GM23338 (cell line): Measurements from ENCODE around the gene MS4A13. TPM values are rescaled to one million over a fixed set of nuclear protein-coding genes. Genes with fewer than 3 reads are reported as not detected.

ENCODE experiments used
- ATAC-seq: fragments of 200-7000 bp; cut with Tn5 transposase; 3 replicates; pipeline ENCODE4 v1.9.1; 2020
- DNase-seq: peaks from one replicate; pipeline ENCODE4 v3.0.0-alpha.2; 2015; ENCODE audit warnings: low spot score
- H2AFZ ChIP-seq: fragments of 200-600 bp; sonication (generic); 2 replicates; pipeline ENCODE4 v1.8.0; 2016; ENCODE audit warnings: antibody characterized with exemption, mild to moderate bottlenecking, moderate library complexity
- H3F3A ChIP-seq: fragments of 200-600 bp; sonication (generic); replicated peaks from 2 replicates; pipeline ENCODE4 v1.8.0; 2017; ENCODE audit warnings: antibody characterized with exemption, mixed run types, low read depth
- H3K27ac ChIP-seq: fragments of 200-600 bp; sonication (generic); 2 replicates; pipeline ENCODE4 v1.6.1; 2016; ENCODE audit warnings: low read depth
- H3K27me3 ChIP-seq: fragments of 200-600 bp; sonication (generic); 2 replicates; pipeline ENCODE4 v1.8.0; 2016; ENCODE audit warnings: mild to moderate bottlenecking, mixed run types, moderate library complexity; ENCODE audit not compliant: insufficient read depth
- H3K36me3 ChIP-seq: fragments of 200-600 bp; sonication (generic); 2 replicates; pipeline ENCODE4 v1.8.0; 2016; ENCODE audit warnings: mild to moderate bottlenecking; ENCODE audit not compliant: insufficient read depth
- H3K4me1 ChIP-seq: fragments of 200-600 bp; sonication (generic); 2 replicates; pipeline ENCODE4 v1.8.0; 2016; ENCODE audit warnings: mild to moderate bottlenecking, moderate library complexity; ENCODE audit not compliant: insufficient read depth
- H3K4me2 ChIP-seq: fragments of 200-600 bp; sonication (generic); 2 replicates; pipeline ENCODE4 v1.7.1; 2017; ENCODE audit warnings: mixed run types
- H3K4me3 ChIP-seq: fragments of 200-600 bp; sonication (generic); 2 replicates; pipeline ENCODE4 v1.6.1; 2016; ENCODE audit warnings: mixed run types
- H3K79me2 ChIP-seq: fragments of 200-600 bp; sonication (generic); replicated peaks from 2 replicates; pipeline ENCODE4 v1.8.0; 2017; ENCODE audit warnings: mild to moderate bottlenecking; ENCODE audit not compliant: insufficient read depth
- H3K9me2 ChIP-seq: fragments of 200-600 bp; sonication (generic); 2 replicates; pipeline ENCODE4 v1.8.0; 2017; ENCODE audit not compliant: insufficient read depth
- H4K20me1 ChIP-seq: fragments of 200-600 bp; sonication (generic); replicated peaks from 2 replicates; pipeline ENCODE4 v1.8.0; 2017; ENCODE audit warnings: mild to moderate bottlenecking; ENCODE audit not compliant: insufficient read depth
- H3K27ac Mint-ChIP-seq: 2 replicates; pipeline ENCODE4 v1.8.0; 2020; ENCODE audit warnings: inconsistent platforms, mild to moderate bottlenecking, moderate library complexity, mixed read lengths
- H3K27me3 Mint-ChIP-seq: 3 replicates; pipeline ENCODE4 v1.8.0; 2022; ENCODE audit warnings: low read depth, mild to moderate bottlenecking, moderate library complexity, mixed read lengths, inconsistent platforms; ENCODE audit not compliant: insufficient read depth, poor library complexity
- H3K36me3 Mint-ChIP-seq: 3 replicates; pipeline ENCODE4 v1.8.0; 2021; ENCODE audit warnings: low read depth, mild to moderate bottlenecking, inconsistent platforms, moderate library complexity, mixed read lengths
- H3K4me1 Mint-ChIP-seq: 3 replicates; pipeline ENCODE4 v1.8.0; 2020; ENCODE audit warnings: mild to moderate bottlenecking, inconsistent platforms, mixed read lengths
- H3K4me3 Mint-ChIP-seq: 3 replicates; pipeline ENCODE4 v1.8.0; 2021; ENCODE audit warnings: moderate library complexity, mild to moderate bottlenecking, inconsistent platforms, mixed read lengths
- H3K9me3 Mint-ChIP-seq: 3 replicates; pipeline ENCODE4 v1.8.0; 2020; ENCODE audit warnings: moderate library complexity, mild to moderate bottlenecking, inconsistent platforms, mixed read lengths
- CREB1 ChIP-seq: fragments of 250-450 bp; sonication (Bioruptor Pico); IDR thresholded peaks from 2 replicates; pipeline ENCODE4 v1.5.0; 2020; ENCODE audit warnings: low read depth, mild to moderate bottlenecking, moderate library complexity
- ETS1 ChIP-seq: IDR thresholded peaks from 2 replicates; pipeline ENCODE4 v1.6.1; 2016; ENCODE audit warnings: antibody characterized with exemption
- EZH2phosphoT487 ChIP-seq: fragments of 200-600 bp; sonication (generic); IDR thresholded peaks from one replicate; pipeline ENCODE4 v1.8.1; 2018; ENCODE audit warnings: antibody characterized with exemption; ENCODE audit not compliant: unreplicated experiment
- JUNB ChIP-seq: IDR thresholded peaks from one replicate; pipeline ENCODE4 v1.6.1; 2016; ENCODE audit warnings: antibody characterized with exemption; ENCODE audit not compliant: unreplicated experiment
- NANOG ChIP-seq: IDR thresholded peaks from 2 replicates; pipeline ENCODE4 v1.6.1; 2016; ENCODE audit warnings: antibody characterized with exemption, borderline replicate concordance
- POLR2AphosphoS5 ChIP-seq: IDR thresholded peaks from 2 replicates; pipeline ENCODE4 v1.6.1; 2016; ENCODE audit warnings: antibody characterized with exemption, low read depth
- REST ChIP-seq: IDR thresholded peaks from one replicate; pipeline ENCODE4 v1.6.1; 2018; ENCODE audit warnings: antibody characterized with exemption; ENCODE audit not compliant: unreplicated experiment
- STAT1 ChIP-seq: IDR thresholded peaks from one replicate; pipeline ENCODE4 v1.6.1; 2016; ENCODE audit warnings: antibody characterized with exemption; ENCODE audit not compliant: unreplicated experiment
- ZNF114 ChIP-seq: fragments of 250-450 bp; sonication (Bioruptor Pico); IDR thresholded peaks from 2 replicates; pipeline ENCODE4 v1.5.0; 2020; ENCODE audit warnings: mild to moderate bottlenecking, moderate library complexity
- ZNF331 ChIP-seq: fragments of 250-450 bp; sonication (Bioruptor Pico); IDR thresholded peaks from 2 replicates; pipeline ENCODE4 v1.5.0; 2020; ENCODE audit warnings: low read depth, mild to moderate bottlenecking, moderate library complexity
- ZNF462 ChIP-seq: fragments of 250-450 bp; sonication (Bioruptor Pico); IDR thresholded peaks from 2 replicates; pipeline ENCODE4 v1.5.0; 2020; ENCODE audit warnings: mild to moderate bottlenecking, moderate library complexity
- polyA plus RNA-seq: library from polyadenylated mRNA; unstranded; fragments of >200 nt; fragmentation: Nextera tagmentation; extraction: Ambion mirVana; gene quantifications from 2 replicates; pipeline ENCODE4 v1.2.1, GENCODE V29; 2016
- total RNA-seq: library from RNA; depleted of rRNA; stranded (reverse); fragments of >200 nt; shearing (Covaris generic); gene quantifications from 2 replicates; pipeline ENCODE4 v1.2.3, GENCODE V29; 2014
- TF ChIP-seq, protein P1 (sequence below), 2 experiments: fragments of 200-600 bp in 1 of 2; sonication (generic) in 1 of 2; conservative IDR thresholded peaks; 2 replicates each; pipeline versions ENCODE4 v1.5.1 to v1.6.1; 2016 to 2017; ENCODE audit warnings: antibody characterized with exemption in 2 of 2, low read depth in 2 of 2, mild to moderate bottlenecking in 2 of 2, moderate library complexity in 1 of 2

MS4A13 gene
- total and polyA plus RNA-seq, 2 experiments from 2014 or later: not detected

- TF ChIP-seq ETS1: no peak
- TF ChIP-seq EZH2phosphoT487: no peak
Observed at GRCh38 chr11:60544077-60544476, 28.9 kb downstream of the MS4A13 start (continued).

GRCh38 chr11:60561254-60561653 lies 46.1 kb downstream of the MS4A13 start:
- ATAC-seq: no peak
- Mint-ChIP-seq H3K4me3 (no peak overlapping the region), H3K9me3 (peaks cover 55% of the 10 kb centered on the region), H3K4me1 (no peaks in the 10 kb centered on the region), H3K27ac (no peak overlapping the region), H3K36me3 (peaks cover 32% of the 10 kb centered on the region), H3K27me3 (peaks cover 3% of the 10 kb centered on the region)
- Histone ChIP-seq H3K4me3 (no peak overlapping the region), H2AFZ (no peak overlapping the region), H3K4me1 (no peaks in the 10 kb centered on the region), H4K20me1 (no peaks in the 10 kb centered on the region), H3K27ac (no peak overlapping the region), H3K27me3 (no peaks in the 10 kb centered on the region), H3K79me2 (no peaks in the 10 kb centered on the region), H3K9me2 (peaks cover 13% of the 10 kb centered on the region), H3K4me2 (no peak overlapping the region), H3K36me3 (no peaks in the 10 kb centered on the region), H3F3A (no peaks in the 10 kb centered on the region)
- DNase-seq: no peak
- TF ChIP-seq REST: no peak
- TF ChIP-seq JUNB: no peak
- TF ChIP-seq STAT1: no peak
- no peak for TF ChIP-seq POLR2AphosphoS5
- TF ChIP-seq ZNF114: no peak
- TF ChIP-seq NANOG: no peak
- TF ChIP-seq CREB1 (CRISPR knock-in tag): no peak
- no peak for TF ChIP-seq EZH2phosphoT487
- TF ChIP-seq, protein P1, sequence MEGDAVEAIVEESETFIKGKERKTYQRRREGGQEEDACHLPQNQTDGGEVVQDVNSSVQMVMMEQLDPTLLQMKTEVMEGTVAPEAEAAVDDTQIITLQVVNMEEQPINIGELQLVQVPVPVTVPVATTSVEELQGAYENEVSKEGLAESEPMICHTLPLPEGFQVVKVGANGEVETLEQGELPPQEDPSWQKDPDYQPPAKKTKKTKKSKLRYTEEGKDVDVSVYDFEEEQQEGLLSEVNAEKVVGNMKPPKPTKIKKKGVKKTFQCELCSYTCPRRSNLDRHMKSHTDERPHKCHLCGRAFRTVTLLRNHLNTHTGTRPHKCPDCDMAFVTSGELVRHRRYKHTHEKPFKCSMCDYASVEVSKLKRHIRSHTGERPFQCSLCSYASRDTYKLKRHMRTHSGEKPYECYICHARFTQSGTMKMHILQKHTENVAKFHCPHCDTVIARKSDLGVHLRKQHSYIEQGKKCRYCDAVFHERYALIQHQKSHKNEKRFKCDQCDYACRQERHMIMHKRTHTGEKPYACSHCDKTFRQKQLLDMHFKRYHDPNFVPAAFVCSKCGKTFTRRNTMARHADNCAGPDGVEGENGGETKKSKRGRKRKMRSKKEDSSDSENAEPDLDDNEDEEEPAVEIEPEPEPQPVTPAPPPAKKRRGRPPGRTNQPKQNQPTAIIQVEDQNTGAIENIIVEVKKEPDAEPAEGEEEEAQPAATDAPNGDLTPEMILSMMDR (conservative IDR thresholded peaks at IDR 0.05; ENCODE audit: low read depth in 2 of 2): no peak
- no peak for TF ChIP-seq ZNF331 (CRISPR knock-in tag)
- TF ChIP-seq ETS1: no peak
- no peak for TF ChIP-seq ZNF462
